ENCODE data around the gene REM2.

DNA sequence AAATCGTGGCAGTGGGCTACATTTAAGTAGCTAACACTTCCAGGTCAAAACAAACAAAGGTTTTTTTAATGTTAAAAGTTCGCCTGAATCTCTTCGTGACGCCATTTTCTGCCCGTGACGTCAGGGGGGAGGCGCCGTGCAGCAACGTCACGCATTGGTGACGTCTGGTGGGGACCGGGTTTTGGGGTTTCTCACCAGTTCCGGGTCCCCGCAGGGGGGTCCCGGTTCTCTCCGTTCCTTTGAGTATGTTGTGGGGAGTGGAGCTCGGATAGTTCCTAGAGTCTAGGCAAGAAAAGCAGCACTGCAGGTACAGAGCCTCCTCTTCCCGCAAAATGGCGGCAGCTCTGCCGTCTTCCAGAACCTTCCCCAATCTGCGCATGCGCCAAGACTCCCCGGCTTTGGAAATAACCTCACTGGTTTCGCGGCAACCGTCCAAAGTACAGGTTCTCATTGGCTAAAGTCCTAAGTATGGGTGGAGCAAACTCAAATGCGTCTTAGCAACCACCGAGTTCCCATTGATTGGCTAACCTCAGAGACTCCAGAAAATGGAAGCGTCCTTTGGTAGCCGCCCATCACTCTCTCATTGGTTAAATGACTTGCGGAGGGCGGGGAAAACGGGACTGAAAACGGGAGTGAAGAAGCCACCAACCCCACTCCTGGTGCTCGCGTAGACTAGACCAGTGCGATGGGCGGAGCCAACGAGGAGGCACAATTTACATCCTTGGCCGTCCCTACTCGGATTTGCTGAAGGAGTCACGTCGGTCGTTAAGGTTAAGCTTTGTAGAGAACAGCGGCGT, 36.0 kb downstream of the REM2 start, which contains the start of gene RBM23:
- TF ChIP-seq CTCF (IDR thresholded peaks at IDR 0.05 in 2 of 3, conservative IDR thresholded peaks at IDR 0.05 in 1 of 3; ENCODE audit: borderline replicate concordance in 1 of 3, insufficient read depth in 1 of 3, low read depth in 2 of 3, low read length in 2 of 3) (no peak), CEBPB (IDR thresholded peaks at IDR 0.05; ENCODE audit: low read depth) (no peak), REST (IDR thresholded peaks at IDR 0.05; ENCODE audit: low read depth) (no peak), EZH2 (IDR thresholded peaks at IDR 0.05) (no peak), POLR2A (IDR thresholded peaks at IDR 0.05; ENCODE audit: borderline replicate concordance, extremely low read depth, insufficient read depth, insufficient read length) (peak; percentile 63), TCF7L2 (IDR thresholded peaks at IDR 0.05; ENCODE audit: borderline replicate concordance, extremely low read depth, insufficient read depth, insufficient read length) (no peak), JUND (IDR thresholded peaks at IDR 0.05) (no peak), SRF (IDR thresholded peaks at IDR 0.05; ENCODE audit: low read depth) (no peak), POLR2AphosphoS5 (IDR thresholded peaks at IDR 0.05; ENCODE audit: low read depth, low read length) (peak; percentile 57)

All from HCT116 (cell line).